Activated CD8-positive, alpha-beta memory T cell treated with anti-CD3 and anti-CD28 coated beads for 48 hours (primary cell): Measurements from ENCODE around the gene PLIN5.
A peak's percentile ranks its signal among the peaks of the same experiment; 100 is the strongest.

Experiments
- DNase-seq, 3 experiments: peaks; one replicate each; pipeline ENCODE4 v3.0.0-alpha.2; 2020; ENCODE audit warnings: low read depth in 2 of 3, low spot score in 2 of 3

Gene PLIN5, protein sequence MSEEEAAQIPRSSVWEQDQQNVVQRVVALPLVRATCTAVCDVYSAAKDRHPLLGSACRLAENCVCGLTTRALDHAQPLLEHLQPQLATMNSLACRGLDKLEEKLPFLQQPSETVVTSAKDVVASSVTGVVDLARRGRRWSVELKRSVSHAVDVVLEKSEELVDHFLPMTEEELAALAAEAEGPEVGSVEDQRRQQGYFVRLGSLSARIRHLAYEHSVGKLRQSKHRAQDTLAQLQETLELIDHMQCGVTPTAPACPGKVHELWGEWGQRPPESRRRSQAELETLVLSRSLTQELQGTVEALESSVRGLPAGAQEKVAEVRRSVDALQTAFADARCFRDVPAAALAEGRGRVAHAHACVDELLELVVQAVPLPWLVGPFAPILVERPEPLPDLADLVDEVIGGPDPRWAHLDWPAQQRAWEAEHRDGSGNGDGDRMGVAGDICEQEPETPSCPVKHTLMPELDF

DNA sequence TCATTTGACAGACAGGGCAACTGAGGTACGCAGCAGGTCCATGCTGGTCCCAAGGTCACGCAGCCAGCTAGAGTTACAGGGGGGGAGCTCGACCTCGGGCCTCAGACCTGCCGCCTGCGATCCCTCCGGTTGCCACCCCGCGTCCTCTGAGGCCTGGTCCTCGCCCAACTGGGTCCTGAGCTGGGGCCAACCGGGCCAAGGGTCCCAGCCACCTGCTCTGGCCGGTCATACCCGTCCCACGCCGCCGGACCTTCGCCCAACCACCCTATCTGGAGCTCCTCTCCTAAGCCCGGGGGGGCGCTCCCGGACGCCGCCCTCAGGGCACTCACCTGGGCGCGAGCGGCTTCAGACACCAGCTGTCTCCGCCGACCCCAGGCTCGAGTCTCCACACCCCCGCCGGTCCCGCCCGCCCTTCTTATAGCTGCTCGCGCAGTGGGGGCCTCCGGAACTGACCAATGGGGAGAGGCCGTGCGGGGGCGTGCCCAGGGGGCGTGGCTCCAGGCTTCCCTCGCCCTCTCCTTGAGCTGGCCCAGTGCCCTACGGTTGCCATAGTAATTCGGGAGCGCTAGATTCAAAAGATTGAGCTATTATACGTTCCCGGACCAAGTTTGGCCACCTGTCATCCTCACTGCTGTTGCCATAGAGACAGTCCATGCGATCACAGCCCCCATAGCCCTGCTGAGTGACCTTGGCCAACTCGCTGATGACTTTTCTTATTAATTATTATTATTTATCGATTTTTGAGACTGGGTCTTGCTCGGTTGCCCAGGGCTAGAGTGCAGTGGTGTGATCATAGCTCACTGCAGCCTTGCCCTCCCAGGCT, at the start of gene PLIN5:
PLIN5 (minus strand) TSS at position 389 of the 823 bp plus-strand sequence. CDS start 1,150 bp downstream, outside the sequence.
- no peak for DNase-seq

DNA sequence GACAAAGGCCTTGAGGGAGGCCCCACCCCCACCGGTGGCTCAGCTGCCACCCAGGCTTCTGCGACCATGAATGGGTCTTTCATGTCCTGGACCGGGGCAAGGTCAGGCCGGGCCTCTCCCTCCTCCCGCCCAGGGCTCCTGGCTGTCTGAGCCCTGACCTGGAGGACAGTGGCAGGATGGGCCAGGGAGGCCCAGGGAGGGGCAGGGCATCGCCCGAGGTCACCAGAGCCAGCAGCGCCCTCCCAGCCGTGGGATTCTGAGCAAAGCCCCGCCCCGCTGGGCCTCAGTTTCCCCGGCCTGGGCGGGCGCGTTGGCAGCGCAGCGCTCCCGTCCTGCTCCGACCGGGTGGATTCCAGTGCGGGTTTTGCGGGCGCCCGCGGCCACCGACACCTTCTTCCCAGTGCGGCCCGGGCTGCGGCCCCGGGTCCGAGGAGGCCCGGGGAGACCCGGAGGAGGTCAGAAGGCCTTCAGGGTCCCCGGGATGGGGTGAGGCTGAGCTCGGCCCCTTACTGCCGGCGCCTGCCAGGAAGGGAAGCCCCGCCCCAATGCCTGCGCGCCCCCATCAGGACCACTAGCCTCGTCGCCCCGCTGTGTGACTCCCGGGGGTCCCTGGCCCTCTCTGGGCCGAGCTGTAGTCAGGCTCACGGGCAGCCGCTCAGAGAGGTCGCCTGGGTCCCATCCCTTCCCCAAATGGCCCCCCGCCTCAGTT, 49.1 kb upstream of the PLIN5 start:
- no peak for DNase-seq

DNA sequence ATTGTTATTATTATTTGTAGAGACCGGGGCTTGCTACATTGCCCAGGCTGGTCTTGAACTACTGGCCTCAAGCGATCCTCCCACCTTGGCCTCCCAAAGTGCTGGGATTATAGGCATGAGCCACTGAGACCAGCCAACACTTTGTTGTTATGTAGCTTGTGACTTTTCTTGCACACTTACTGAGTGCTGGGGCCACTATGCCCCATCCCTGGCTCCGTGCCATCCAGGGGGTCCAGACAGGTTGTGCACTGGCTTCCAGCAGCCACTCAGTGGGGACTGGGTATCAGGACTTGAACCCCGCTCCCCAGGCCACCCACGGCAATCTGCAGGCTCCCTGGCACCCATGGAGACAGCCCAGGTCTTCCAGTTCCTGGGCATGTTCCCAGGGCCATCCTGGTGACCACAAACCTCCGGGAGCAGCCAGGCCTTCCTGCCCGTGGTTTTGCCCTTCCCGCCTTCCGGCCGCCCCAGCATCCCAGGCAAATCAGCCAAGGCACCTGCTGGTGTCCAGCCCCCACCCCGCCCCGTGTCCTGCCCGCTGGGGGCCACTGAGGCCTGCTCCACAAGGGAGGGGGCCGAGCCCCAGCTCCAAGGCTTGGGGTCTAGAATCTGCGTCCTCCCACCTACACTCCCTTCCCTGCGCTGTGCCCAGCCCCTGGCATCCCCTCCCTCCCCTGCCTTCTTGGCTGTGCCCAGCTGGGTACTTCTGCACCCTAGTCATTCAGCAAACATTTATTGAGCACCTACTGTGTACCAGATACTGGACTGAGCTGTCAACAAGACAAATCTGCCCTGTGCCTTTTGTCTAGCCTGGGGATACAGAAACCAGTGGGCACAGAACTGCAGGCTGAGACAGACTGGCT, 48.2 kb upstream of the PLIN5 start:
- DNase-seq: no peak

DNA sequence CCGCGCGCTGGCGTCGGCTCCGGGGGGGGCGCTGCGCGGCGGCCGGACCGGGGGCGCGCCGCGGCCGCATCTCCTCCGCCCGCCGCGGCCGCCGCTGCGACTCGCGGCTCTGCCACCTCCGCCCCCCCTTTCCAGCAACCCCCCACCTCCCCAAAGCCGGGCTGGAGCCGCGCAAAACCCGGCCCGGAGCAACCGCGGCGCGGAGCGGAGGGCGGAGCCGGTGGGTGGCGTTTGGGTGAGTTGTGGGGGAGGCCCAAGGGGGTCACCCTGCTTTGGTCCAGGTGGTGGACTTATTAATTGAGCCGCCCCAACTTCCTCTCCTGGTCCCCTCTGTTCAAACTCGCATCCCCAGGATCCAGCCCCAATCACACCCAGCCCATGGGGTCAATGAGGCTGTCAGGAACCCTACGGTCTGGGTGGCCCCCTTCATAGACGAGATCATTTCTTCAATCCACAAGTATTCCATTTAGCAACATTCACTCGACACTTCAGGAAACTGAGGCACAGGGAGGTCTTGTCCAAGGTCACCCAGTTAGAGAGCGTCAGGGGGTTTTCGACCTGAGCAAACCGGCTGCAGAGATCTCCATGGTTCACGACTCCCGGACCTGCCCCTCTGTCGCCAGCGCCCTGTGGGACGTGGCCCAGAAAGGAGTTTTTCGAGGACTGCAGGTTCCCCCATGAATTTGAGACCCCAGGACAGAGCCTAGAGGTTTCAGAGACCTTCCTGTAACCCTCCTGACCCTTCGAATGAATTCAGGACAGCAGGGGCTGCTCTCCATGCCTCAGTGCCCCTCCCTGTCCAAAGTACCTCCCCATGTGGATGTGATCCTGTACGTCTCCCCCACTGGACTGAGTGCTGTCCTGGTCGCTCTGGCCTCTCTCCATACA, 46.9 kb upstream of the PLIN5 start:
- DNase-seq: no peak

DNA sequence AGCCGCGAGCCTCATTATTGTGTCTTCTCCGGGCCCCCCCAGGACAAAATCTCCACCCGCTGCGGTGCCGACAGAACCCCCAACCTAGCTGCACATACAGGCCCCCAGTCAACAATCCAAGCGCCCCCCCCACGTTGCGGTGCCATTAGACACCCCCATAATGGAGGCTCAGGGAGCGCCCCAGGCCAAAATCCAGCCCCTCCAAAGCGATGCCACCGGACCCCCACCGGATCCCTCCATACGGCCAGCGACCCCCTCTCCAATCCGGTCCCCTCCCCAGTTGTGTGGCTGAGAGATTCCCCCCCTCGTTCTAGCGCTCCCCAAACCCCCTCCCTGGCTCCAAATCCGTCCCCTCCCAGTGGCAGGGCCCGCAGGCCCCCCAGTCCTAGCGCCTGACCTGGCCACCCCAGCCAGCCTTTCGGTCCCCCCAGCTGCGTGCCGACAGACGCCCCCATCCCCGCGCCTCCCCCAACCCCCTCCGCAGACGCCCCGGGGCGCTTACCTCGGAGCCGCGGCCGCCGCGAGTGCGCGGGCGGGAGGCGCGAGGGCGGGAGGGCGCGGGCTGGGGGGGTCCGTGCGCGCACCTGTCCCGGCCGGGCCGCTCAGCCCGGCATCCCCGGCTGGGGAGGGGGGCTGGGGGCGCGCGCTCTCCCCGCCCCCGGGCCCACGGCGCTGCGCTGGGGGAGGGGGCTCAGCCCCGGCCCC, 46.1 kb upstream of the PLIN5 start:
- no peak for DNase-seq

DNA sequence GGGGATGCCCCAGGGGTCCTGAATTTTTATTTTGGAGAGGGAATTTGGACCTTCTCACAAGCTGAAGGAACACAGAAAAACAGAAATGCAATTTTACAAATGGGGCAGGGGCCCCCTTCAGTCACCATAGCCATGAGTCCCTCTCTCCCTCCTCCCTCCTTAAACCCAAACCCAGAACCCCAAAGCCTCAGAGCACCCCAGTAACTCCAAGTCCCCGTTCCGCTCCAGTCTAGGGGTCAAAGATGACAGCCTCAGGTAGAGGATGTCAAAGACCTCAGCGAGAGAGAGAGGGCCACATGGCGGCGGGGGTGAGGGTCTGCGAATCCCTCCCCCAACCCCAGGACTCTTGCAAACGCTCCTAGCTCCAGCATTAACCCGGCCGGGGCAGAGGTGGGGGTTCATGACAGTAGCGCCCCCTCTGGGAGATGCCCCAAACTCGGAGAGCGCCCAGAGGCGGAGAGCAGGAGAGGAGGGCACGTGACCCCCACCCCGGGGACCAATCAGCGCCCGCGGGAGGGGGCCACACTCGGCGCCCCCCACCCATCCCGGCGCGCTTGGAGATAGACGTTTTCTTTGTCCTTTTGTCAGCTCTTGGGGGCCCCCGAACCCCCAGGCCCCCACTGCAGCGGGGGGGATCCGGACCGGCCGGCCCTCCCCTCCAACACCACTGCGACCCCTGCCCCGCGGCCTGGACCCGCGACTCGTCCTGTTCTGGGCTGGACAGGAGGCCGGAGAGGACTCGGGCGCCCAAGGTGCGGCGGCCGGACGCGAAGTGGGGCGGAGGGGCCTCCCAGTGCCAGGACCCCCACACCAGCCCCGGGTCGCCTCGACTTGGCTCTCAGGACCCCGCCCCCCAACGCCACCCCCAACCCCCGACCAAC, 45.2 kb upstream of the PLIN5 start:
- no peak for DNase-seq

DNA sequence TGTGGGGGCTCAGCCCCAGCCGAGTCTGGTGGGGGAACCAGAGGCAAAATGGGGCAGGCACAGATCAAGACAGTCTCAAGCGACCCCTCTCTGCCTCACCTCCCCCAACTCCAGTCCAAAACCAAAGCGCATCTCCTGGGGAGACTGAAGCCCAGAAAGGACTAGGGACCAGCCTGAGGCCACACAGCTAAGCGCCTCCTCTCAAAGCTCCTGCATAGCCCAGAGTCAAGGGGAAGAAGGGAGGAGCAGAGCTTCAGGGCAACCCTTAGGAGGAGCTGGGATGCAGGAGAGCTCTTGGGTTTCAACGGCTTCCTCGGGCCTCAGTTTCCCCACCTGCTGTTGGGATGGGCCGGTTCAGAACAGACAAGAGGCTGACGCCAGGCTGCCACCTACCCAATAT, 44.4 kb upstream of the PLIN5 start:
- DNase-seq: no peak

DNA sequence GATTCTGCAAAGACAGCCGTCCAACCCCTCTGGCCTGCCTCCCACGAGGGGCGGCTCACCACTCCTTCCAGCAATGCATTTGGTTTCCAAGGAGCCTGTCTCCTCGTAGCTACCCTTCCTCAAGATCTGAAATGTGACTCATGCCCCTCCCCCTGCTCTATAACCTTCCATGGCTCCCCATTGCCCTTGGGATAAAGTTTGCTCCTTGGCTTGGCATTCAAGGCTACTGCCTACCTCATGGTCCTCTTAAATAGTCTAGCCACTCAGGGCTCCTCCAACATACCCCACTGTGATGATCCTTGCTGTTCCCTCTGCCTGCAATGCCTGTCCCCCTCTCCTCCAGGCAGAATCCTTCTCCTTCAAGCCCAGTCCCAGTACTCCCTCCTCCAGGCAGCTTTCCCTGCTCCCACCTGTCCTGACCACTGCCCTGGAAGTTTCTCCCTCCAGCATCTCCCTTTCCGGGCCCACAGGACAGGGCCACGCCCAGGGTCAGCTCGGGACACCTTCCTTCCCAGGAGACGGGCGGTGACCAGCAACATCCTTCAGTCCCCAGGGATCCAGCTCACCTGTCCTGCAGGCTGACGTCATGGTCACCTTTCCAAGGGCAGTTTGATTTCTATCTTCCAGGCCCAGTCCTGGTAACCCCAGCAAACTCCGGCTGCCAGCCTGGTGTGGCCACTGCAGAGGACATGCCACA, 43.7 kb upstream of the PLIN5 start:
- no peak for DNase-seq

DNA sequence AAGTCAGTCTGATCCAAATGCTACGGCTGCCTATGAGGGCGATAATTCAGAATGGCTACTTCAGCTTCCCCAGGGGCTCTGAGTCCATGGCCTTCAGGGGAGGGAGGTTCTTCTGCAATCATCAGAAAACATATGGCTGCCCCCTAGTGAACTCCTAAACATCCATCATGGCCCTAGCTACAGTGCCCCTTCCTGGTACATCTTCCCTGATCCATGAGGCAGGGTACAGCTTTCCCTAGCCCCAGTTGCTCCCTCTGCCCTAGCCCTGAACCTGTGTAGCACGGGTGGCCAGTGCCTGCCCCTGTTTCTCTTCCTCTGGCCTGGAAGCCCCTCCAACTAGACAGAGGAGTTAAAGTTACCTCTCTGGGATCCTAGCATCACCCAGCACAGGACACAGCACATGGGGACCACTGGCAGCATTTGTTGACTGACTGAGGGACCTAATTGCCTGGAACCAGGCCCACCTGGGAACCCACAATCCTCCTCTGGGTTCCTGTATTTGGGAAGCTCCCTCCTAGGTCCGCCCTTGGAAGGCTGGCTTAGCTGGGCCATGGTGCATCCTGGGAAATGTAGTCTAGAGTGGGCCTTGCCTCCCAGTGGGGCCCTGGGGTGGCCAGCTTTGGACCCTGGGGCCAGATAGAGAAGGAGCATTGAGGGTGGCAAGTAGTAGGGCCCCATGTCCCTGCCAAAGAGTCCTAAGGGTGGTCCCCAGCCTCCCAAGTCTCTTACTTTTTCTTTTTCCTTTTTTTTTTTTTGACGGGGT, 42.2 kb upstream of the PLIN5 start:
- DNase-seq: no peak

DNA sequence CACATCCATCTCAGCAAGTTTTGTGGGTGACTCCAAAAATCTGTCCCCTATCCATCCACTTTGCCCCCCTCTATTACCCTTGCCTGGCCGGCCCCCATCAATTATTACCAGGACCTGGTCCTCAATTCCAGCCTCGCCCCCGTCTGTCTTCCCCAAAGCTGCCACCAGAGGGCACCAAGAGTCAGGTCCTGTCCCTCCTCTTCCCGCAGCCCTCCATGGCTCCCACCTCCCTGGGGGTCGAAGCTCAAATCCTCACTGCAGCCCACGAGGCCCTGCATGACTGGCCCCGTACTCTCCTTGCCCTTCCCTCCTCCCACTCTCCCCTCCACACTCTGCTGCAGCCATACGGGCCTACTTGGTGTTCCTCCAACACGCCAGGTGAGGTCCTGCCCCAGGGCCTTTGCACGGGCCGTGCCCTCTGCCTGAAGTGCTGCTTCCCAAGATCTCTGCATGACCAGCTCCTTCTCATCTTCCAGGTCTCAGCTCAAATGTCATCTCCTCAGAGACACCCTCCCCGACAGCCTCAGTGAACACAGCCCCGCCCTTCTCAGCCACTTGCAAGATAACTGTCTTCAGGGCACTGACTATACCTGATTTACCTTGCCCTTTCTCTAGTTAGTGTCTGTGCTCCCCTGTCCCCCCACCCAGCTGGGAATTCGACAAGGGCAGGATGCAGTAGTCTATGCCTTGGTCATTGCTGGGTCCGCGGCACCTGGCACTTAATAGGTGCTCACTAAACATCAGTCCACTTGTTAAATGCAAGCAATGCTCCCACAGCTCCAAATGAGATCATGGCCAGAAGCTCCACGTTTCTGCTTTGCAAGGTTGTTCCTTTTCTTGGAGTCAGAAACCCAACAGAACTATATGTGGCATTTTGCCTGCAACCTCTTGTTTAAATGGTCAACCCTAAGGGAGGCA, 41.3 kb upstream of the PLIN5 start:
- peak; percentile 33 to 64 (median 59) for DNase-seq

DNA sequence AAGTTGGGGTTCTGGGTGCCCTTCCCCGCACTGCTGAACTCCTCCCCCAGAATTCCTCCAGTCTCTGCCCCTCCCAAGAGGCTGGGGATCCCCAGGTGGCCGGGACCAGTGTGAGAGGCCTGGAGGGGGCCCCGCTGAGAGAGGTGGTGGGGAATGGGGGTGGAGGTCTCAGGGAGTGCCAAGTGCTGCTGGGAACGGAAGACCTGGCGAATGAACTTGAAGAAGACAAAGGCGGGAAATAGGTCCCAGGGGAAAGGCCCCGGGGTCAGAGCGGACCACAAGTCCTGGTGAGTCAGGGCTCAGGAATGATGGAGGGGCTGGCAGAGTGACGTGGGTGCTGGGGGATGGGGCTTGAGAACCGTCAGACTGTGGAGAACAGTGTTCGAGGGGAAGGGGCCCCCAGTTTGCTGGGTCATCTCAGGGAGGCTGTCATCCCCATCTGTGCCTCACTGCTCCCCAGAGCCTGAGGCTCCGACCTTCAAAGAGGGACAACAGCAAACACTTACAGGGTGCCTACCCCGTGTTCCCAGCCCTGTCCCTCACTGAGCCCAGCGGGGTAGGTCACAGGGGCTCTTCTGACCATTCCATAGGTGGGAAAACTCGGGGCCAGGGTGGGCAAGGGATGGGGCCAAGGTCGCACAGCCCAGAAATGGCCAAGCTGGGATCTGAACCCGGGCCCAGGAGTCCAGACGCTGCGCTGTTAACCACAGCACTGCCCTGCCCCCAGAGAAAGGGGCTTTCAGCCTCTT, 40.4 kb upstream of the PLIN5 start:
- DNase-seq: no peak

DNA sequence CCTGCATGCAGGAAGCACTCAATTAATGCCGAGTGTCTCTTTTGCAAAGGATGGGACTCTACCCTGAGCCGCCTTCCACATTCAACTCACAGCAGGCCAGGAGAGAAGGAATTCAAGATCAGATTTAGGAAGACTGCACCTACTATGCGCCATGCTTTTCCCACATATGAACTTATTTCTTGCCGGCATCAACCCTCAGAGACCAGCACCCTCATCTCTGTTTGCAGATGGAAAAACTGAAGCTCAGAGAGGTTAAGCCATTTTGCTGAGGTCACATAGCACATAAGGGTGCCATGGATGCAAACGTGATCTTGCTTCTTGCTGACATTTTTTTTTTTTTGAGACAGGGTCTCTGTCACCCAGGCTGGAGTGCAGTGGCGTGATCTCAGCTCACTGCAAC, 38.7 kb upstream of the PLIN5 start:
- no peak for DNase-seq

DNA sequence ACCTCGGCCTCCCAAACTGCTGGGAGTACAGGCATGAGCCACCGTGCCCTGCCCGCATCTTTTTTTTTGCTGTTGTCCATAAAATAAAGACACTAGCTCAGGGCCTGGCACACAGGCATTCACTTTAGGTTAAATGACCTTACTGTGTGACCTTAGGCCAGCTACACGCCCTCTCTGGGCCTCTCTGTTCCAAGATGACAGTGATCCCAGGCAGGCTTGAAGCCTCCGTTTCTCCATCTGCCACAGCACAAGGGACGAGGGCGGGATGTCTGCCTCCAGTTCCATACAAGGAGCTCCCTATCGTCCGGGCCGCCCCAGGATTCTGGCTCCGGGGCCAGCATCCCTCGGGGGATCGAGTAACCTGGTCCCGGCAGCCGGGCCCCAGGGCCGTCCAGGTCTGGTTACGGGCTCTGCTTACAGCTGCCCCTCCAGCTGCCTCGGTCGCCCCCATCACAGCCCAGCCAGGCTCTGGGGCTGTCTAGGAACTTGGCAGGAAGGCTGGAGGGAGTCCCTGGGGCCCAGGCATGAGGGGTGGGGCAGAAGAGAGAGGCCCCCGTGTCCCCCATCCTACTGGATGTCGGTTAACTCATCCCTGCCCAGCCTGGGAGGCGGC, 36.4 kb upstream of the PLIN5 start:
- no peak for DNase-seq

DNA sequence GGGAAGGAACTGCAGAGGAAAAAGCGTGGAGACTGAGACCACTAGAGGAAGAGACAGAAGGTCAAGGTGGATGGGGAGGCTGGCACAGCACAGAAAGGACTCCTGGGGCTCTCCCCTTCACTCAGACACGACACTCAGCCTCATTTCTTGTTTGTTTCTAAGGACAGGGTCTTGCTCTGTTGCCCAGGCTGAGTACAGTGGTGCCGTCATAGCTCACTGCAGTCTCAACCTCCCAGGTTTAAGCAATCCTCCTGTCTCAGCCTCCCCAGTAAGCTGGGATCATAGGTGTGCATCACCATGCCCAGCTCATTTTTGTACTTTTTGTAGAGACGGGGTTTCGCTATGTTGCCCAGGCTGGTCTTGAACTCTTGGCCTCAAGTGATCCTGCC, 35.9 kb upstream of the PLIN5 start:
- DNase-seq: no peak

DNA sequence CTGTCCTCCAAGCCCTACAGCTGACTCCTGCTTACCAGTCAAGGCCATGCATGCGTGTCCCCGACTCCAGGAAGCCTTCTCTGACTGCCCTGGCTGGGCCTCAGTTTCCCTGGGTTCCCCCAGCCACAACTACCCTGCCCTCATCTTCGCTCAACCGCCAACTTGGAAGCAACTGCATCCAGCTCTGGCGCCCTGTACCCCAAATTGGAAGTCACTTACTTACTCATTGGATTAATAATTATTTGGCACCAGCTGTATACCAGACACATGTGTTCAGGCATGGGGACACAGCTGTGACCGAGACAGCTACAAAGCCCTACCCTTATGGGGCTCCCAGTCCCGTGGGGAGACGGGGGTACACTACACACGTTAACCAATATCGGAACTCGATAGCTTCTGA, 35.4 kb upstream of the PLIN5 start:
- DNase-seq: no peak
